ENCODE measurements around the gene THAP4. TPM values are rescaled to one million over a fixed set of nuclear protein-coding genes. Genes with fewer than 3 reads are reported as not detected.
A peak's percentile ranks its signal among the peaks of the same experiment; 100 is the strongest.

Gene THAP4
- total RNA-seq, 1 donor from 2014 or later, result 23.7 TPM

GRCh38 chr2:241619597-241620418 is 17.1 kb downstream of the THAP4 start:
- intact Hi-C loops (cut with micrococcal nuclease), result loop anchor here (5.0 to 10.0 kb wide), 5 partner anchors 82 to 1055 kb away; partner anchors contain the start of genes DUSP28, ING5, PPP1R7 and RNPEPL1
- Mint-ChIP-seq H3K9me3 (peaks cover 5% of the 10 kb centered on the region), H3K27me3 (no peaks in the 10 kb centered on the region), H3K4me3 (no peak overlapping the region), H3K4me1 (peaks cover 24% of the 10 kb centered on the region), H3K36me3 (ENCODE audit: low read depth) (peaks cover 16% of the 10 kb centered on the region), H3K27ac (no peak overlapping the region)
- CTCF ChIA-PET, result no interaction called here
- no peak for TF ChIP-seq CTCF (IDR thresholded peaks at IDR 0.05)
- POLR2A ChIA-PET, result no interaction called here
- ATAC-seq (ENCODE audit: low read depth) (no peak), DNase-seq (no peak)

- no peak for ATAC-seq (ENCODE audit: low read depth)
- H3K27me3 Mint-ChIP-seq, result no peaks in the 10 kb centered on the region
- H3K36me3 Mint-ChIP-seq (ENCODE audit: low read depth), result peaks cover 16% of the 10 kb centered on the region
- no peak for DNase-seq
- ChIA-PET CTCF (no interaction called here), POLR2A (interaction anchor here (0.8 kb wide), 1 partner anchor 304 kb away, joined by 3 read pairs; the partner anchor contains the start of gene HDLBP)
- H3K4me3 Mint-ChIP-seq, result no peak overlapping the region
- peaks cover 24% of the 10 kb centered on the region for H3K4me1 Mint-ChIP-seq
- TF ChIP-seq CTCF (IDR thresholded peaks at IDR 0.05), result no peak
- peaks cover 5% of the 10 kb centered on the region for H3K9me3 Mint-ChIP-seq
- no peak overlapping the region for H3K27ac Mint-ChIP-seq
- intact Hi-C loops (cut with micrococcal nuclease), result loop anchor here (5.0 to 10.0 kb wide), 5 partner anchors 83 to 1054 kb away; partner anchors contain the start of genes DUSP28, ING5, PPP1R7 and RNPEPL1
These were observed 18.1 kb downstream of the THAP4 start for GRCh38 chr2:241618829-241619228.

GRCh38 chr2:241618296-241618805 is 18.6 kb downstream of the THAP4 start:
- ATAC-seq (ENCODE audit: low read depth) (no peak), DNase-seq (no peak)
- H3K4me1 Mint-ChIP-seq, result peaks cover 24% of the 10 kb centered on the region
- H3K27me3 Mint-ChIP-seq, result no peaks in the 10 kb centered on the region
- H3K4me3 Mint-ChIP-seq, result no peak overlapping the region
- H3K9me3 Mint-ChIP-seq, result peaks cover 5% of the 10 kb centered on the region
- ChIA-PET POLR2A (interaction anchor here (0.8 kb wide), 2 partner anchors 13 to 303 kb away, joined by 3 read pairs; partner anchors contain the start of gene HDLBP), CTCF (no interaction called here)
- no peak for TF ChIP-seq CTCF (IDR thresholded peaks at IDR 0.05)
- H3K27ac Mint-ChIP-seq, result no peak overlapping the region
- intact Hi-C loops (cut with micrococcal nuclease), result loop anchor here (5.0 to 10.0 kb wide), 5 partner anchors 84 to 1054 kb away; partner anchors contain the start of genes DUSP28, ING5, PPP1R7 and RNPEPL1
- peaks cover 16% of the 10 kb centered on the region for H3K36me3 Mint-ChIP-seq (ENCODE audit: low read depth)

- peak; percentile 20 for DNase-seq
- H3K4me3 Mint-ChIP-seq, result peak overlapping the region; percentile 92
- ChIA-PET CTCF (no interaction called here), POLR2A (interaction anchor here (0.6 to 0.8 kb wide), 3 partner anchors 14 to 80 kb away, joined by 3 read pairs; no protein-coding TSS in a partner anchor)
- TF ChIP-seq CTCF (IDR thresholded peaks at IDR 0.05), result no peak
- H3K9me3 Mint-ChIP-seq, result peaks cover 5% of the 10 kb centered on the region
- peak; percentile 83 for ATAC-seq (ENCODE audit: low read depth)
- H3K36me3 Mint-ChIP-seq (ENCODE audit: low read depth), result peaks cover 16% of the 10 kb centered on the region
- peak overlapping the region; percentile 86 for H3K27ac Mint-ChIP-seq
- H3K27me3 Mint-ChIP-seq, result no peaks in the 10 kb centered on the region
- intact Hi-C loops (cut with micrococcal nuclease), result loop anchor here (1.0 to 10.0 kb wide), 6 partner anchors 20 to 1053 kb away; partner anchors contain the start of genes ATG4B, DUSP28, ING5 and PPP1R7
- peaks cover 24% of the 10 kb centered on the region for H3K4me1 Mint-ChIP-seq
These were observed 19.4 kb downstream of the THAP4 start for GRCh38 chr2:241617431-241618154.

Data from activated B cell treated with CpG ODN at 0.5 μM for 24 hours (primary cell).